ENCODE measurements around the gene TMEM52. TPM values are rescaled to one million over a fixed set of nuclear protein-coding genes. Genes with fewer than 3 reads are reported as not detected.
A peak's percentile ranks its signal among the peaks of the same experiment; 100 is the strongest.

TMEM52 gene
- total RNA-seq, 2 donors from 2014 or later: 6.0 to 6.3 TPM

GRCh38 chr1:1883092-1883873 is 35.8 kb downstream of the TMEM52 start:
- Mint-ChIP-seq H3K27me3 (ENCODE audit: insufficient read depth) (no peaks in the 10 kb centered on the region), H3K9me3 (no peaks in the 10 kb centered on the region), H3K4me3 (peak overlapping the region; percentile 36), H3K36me3 (ENCODE audit: low read depth) (peaks cover 26% of the 10 kb centered on the region), H3K27ac (peak overlapping the region; percentile 83), H3K4me1 (peaks cover 37% of the 10 kb centered on the region)
- H3K36me3 ChIP-seq (ENCODE audit: control insufficient read depth, insufficient read depth, low read length): peaks cover 27% of the 10 kb centered on the region
- H3K4me3 ChIP-seq (ENCODE audit: low read length): peak overlapping the region; percentile 20
- H3K9ac ChIP-seq (ENCODE audit: extremely low read depth, low read length, poor library complexity, severe bottlenecking): no peak overlapping the region
- H3K4me1 ChIP-seq (ENCODE audit: control insufficient read depth, insufficient read depth, low read length): peaks cover 3% of the 10 kb centered on the region
- no peaks in the 10 kb centered on the region for H3K9me3 ChIP-seq (ENCODE audit: control insufficient read depth, low read length)
- H3K27ac ChIP-seq (ENCODE audit: low read depth, low read length): peak overlapping the region; percentile 3
- WGBS, 2 experiments (ENCODE audit: insufficient coverage in 1 of 2, insufficient read length in 1 of 2): 83 to 93% methylated on average over 4 of the region's 4 CpGs
- H3K27me3 ChIP-seq (ENCODE audit: control insufficient read depth, insufficient read depth, low read length, poor library complexity, severe bottlenecking): no peaks in the 10 kb centered on the region
- DNase-seq: peak; percentile 71
- no peak for TF ChIP-seq CTCF (conservative IDR thresholded peaks at IDR 0.05)

- peak overlapping the region; percentile 2 for H3K4me3 Mint-ChIP-seq
- no peak for DNase-seq
- Histone ChIP-seq H3K27me3 (ENCODE audit: control insufficient read depth, insufficient read depth, low read length, poor library complexity, severe bottlenecking) (no peaks in the 10 kb centered on the region), H3K36me3 (ENCODE audit: control insufficient read depth, insufficient read depth, low read length) (peaks cover 35% of the 10 kb centered on the region), H3K9me3 (ENCODE audit: control insufficient read depth, low read length) (no peaks in the 10 kb centered on the region), H3K27ac (ENCODE audit: low read depth, low read length) (no peak overlapping the region), H3K9ac (ENCODE audit: extremely low read depth, low read length, poor library complexity, severe bottlenecking) (no peak overlapping the region), H3K4me1 (ENCODE audit: control insufficient read depth, insufficient read depth, low read length) (peaks cover 3% of the 10 kb centered on the region), H3K4me3 (ENCODE audit: low read length) (no peak overlapping the region)
- no peaks in the 10 kb centered on the region for H3K9me3 Mint-ChIP-seq
- no peaks in the 10 kb centered on the region for H3K27me3 Mint-ChIP-seq (ENCODE audit: insufficient read depth)
- peaks cover 26% of the 10 kb centered on the region for H3K36me3 Mint-ChIP-seq (ENCODE audit: low read depth)
- peaks cover 37% of the 10 kb centered on the region for H3K4me1 Mint-ChIP-seq
- no peak for TF ChIP-seq CTCF (conservative IDR thresholded peaks at IDR 0.05)
- 92 to 97% methylated on average over 6 of the region's 6 CpGs for WGBS, 2 experiments (ENCODE audit: insufficient coverage in 1 of 2, insufficient read length in 1 of 2)
- H3K27ac Mint-ChIP-seq: peak overlapping the region; percentile 37
Observed at GRCh38 chr1:1881727-1882126, 37.4 kb downstream of the TMEM52 start.

- H3K4me3 Mint-ChIP-seq: peak overlapping the region; percentile 2
- no peaks in the 10 kb centered on the region for H3K27me3 Mint-ChIP-seq (ENCODE audit: insufficient read depth)
- peaks cover 44% of the 10 kb centered on the region for H3K36me3 ChIP-seq (ENCODE audit: control insufficient read depth, insufficient read depth, low read length)
- peaks cover 3% of the 10 kb centered on the region for H3K4me1 ChIP-seq (ENCODE audit: control insufficient read depth, insufficient read depth, low read length)
- peaks cover 37% of the 10 kb centered on the region for H3K4me1 Mint-ChIP-seq
- no peak for DNase-seq
- TF ChIP-seq CTCF (conservative IDR thresholded peaks at IDR 0.05): no peak
- no peak overlapping the region for H3K4me3 ChIP-seq (ENCODE audit: low read length)
- peaks cover 5% of the 10 kb centered on the region for H3K9me3 ChIP-seq (ENCODE audit: control insufficient read depth, low read length)
- H3K27ac Mint-ChIP-seq: peak overlapping the region; percentile 75
- H3K27ac ChIP-seq (ENCODE audit: low read depth, low read length): no peak overlapping the region
- H3K9me3 Mint-ChIP-seq: peaks cover 2% of the 10 kb centered on the region
- 85 to 94% methylated on average over 11 to 13 of the region's 13 CpGs for WGBS, 2 experiments (ENCODE audit: insufficient coverage in 1 of 2, insufficient read length in 1 of 2)
- H3K36me3 Mint-ChIP-seq (ENCODE audit: low read depth): peaks cover 30% of the 10 kb centered on the region
- H3K9ac ChIP-seq (ENCODE audit: extremely low read depth, low read length, poor library complexity, severe bottlenecking): no peak overlapping the region
- H3K27me3 ChIP-seq (ENCODE audit: control insufficient read depth, insufficient read depth, low read length, poor library complexity, severe bottlenecking): no peaks in the 10 kb centered on the region
Observed at GRCh38 chr1:1880617-1881312, 38.3 kb downstream of the TMEM52 start.
